HG03575 (cell line): Measurements from ENCODE around the gene MMS19.
"Not testable (repeated sequence)": the region's sequence is repeated elsewhere in the genome, so short reads cannot be mapped to it uniquely, and the experiment has no call there.

ENCODE experiments used
- ATAC-seq: cut with Tn5 transposase; IDR thresholded peaks from one replicate; pipeline ENCODE4 v1.9.1; 2021; ENCODE audit not compliant: unreplicated experiment, insufficient number of reproducible peaks, low FRiP score; ENCODE audit errors: extremely low read depth

MMS19 gene

DNA sequence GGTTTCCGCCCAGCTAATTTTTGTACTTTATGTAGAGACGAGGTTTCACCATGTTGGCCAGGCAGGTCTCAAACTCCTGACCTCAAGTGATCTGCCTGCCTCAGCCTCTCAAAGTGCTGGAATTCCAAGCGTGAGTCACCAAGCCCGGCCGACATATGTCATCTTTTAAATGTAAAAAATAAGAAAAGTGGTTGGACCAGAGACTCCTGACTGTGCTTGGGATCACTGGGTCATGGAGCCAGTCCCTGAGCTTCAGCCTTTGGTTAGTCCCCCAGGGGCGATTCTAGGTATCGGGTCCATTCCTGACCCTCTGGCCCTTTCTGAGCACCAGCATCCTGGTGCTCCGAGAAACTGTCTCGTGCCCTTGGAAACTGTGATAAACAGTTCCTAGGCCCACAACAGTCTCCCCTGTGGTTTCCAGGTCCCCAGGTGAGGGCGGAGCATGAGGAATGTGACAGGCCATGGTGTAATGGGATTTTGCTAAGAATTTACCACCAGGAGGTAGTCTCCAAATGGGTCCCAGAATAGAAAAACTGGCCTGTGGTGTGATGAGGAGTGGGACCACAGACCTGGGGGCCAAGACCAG, 33.3 kb upstream of the MMS19 start:
- ATAC-seq, result no peak

DNA sequence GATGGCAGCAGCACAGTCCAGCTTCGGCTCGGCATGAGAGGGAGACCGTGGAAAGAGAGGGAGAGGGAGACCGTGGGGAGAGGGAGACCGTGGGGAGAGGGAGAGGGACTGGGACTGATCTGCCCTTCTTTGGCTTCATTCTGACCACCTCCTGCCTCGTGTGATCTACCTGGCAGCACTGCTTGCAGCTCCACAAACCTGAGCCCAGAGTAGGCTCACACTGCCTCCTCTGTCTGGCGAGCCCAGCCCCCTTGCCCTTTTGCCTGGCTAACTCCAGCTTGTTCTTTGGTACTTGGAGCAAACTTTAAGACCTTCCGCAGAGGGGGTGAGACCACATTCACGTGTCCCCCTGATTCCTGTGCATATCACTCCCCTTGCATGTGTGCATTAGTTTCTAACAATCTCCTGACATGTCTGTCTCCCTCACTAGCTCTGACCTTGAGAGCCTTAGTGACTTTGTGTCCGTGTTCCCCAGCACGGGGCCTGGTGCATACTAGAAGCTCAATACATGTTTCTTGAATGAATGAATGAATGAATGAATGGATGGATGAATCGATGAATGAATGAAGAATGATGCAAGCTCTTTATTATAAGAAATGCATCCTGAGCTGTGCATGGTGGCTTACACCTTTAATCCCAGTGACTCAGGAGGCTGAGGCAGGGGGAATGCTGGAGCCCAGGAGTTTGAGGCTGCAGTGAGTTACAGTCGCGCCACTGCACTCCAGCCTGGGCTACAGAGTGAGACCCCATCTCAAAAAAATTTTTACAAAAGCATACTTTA, 31.7 kb upstream of the MMS19 start:
- no peak for ATAC-seq

DNA sequence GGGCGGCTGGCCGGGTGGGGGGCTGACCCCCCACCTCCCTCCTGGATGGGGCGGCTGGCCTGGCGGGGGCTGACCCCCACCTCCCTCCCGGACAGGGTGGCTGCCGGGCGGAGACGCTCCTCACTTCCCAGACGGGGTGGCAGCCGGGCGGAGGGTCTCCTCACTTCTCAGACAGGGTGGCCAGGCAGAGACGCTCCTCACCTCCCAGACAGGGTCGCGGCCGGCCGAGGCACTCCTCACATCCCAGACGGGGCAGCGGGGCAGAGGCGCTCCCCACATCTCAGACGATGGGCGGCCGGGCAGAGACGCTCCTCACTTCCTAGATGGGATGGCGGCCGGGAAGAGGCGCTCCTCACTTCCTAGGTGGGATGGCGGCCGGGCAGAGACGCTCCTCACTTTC, 30.7 kb upstream of the MMS19 start:
- ATAC-seq, result not testable (repeated sequence)

DNA sequence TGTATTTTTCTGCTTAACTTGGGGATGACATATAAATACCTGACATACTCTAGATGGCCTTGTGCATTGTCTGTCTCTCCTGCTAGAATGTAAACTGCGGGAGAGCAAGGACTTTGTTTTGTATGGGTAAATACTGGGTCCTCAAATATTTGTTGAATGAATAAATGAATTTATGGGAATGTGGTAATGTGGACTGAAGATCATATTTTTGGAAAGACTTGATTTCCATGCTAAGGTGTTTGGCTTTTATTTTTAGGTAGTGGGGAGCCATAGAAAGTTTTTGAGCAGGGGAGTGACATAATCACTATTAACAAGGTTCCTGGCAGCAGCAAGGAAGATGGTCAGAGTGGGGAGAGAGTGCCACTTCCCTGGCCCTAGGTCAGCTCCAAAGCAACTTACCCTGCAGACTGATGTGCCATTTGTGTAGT, 27.5 kb upstream of the MMS19 start:
- ATAC-seq, result no peak

GRCh38 chr10:97525086-97525485, 26.9 kb upstream of the MMS19 start:
- no peak for ATAC-seq

DNA sequence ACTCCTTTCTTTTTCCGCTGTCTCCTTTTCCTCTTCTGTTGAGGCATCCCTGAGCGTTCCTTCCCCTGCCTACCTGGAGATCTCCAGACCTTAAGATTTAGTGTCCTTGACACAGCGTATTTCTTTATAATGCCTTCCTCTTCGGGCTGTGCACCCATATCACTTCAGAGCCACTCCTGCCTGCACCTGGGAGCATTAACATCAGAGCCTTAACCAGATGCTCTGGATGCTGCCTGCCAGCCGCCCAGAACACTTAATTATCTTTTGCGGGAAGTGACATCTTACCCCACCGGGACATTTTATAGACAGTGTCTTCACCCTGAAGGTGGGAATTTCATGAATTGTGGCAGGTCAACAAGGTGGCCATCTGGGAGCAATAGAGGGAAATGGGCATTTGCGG, 24.7 kb upstream of the MMS19 start:
- no peak for ATAC-seq

- ATAC-seq, result no peak
Measured at GRCh38 chr10:97522071-97522470, 23.8 kb upstream of the MMS19 start.

GRCh38 chr10:97520978-97521761, 22.9 kb upstream of the MMS19 start:
- ATAC-seq, result no peak

DNA sequence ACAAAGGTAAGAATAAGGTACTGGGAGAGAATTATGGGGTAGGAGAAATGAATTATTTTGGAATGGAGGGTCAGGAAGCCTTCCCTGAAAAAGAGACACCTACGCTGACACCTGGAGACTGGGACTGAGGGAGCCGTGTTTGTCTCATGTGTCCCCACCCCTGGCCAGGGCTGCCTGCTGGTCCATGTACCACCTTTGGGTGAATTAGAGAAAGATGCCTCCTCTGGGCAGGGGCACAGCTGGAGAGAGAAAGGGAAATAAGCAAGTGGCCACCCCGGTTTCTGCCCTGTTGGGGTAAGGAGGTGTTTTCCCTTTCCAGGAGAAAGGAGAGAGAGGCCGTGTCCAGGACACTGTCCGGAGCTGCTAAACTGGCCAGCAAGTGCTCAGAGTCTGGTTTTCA, 22.3 kb upstream of the MMS19 start:
- ATAC-seq, result no peak

GRCh38 chr10:97519342-97519741, 21.1 kb upstream of the MMS19 start:
- no peak for ATAC-seq

GRCh38 chr10:97518301-97519043, 20.2 kb upstream of the MMS19 start:
- no peak for ATAC-seq

- no peak for ATAC-seq
Measured at GRCh38 chr10:97517778-97518300, 19.6 kb upstream of the MMS19 start.

DNA sequence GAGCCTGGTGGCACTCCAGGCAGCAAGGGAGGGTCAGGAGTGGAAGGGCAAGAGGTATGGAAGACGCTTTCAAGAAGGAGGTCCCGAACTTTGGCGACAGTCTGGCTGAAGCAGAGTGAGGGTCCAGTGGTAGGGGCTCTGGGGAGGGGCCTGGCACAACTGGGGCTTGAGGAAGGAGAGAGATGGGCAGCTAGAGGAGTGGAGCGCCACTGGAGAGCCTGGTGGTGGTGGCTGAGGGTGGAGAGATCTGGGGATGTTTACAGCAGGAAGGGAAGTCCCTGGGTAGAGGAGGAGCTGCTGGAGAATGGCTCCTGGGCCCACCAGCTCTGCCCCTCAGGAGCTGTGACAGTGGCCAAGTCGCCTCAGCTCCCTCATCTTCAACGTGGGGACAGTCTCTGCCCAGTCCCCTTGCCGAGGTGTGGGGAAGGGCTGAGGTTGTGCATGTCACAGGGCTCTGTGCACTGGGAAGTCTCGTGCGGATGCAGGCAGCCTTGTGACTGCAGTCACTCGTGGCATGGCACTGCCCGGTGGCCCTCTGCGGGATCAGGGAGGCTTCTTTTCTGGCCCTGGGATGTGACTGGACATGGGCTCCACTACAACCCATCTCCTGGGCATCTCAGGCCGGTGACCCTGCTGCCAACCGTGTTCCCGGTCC, 19.0 kb upstream of the MMS19 start:
- ATAC-seq, result no peak

- no peak for ATAC-seq
Measured at GRCh38 chr10:97515271-97515978, 17.2 kb upstream of the MMS19 start.

DNA sequence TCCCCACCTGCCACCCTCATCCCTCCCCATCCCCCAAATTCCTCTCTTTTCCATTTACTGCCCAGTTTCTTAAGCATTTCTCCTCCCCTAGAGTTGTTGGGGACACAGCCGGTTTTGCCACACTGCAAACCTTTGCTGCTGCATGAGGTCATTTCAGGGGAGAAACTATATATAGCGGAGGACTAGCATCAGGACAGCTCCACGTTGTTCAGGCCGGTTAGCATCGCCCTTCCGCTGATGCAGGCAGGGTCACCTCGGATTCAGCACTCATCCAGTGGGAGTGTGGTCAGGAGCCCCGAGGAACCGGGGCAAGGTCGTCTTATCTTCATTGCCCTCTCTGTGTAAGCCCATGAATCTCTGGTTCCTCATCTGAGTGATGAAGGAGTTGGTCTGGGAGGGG, 16.1 kb upstream of the MMS19 start:
- no peak for ATAC-seq

DNA sequence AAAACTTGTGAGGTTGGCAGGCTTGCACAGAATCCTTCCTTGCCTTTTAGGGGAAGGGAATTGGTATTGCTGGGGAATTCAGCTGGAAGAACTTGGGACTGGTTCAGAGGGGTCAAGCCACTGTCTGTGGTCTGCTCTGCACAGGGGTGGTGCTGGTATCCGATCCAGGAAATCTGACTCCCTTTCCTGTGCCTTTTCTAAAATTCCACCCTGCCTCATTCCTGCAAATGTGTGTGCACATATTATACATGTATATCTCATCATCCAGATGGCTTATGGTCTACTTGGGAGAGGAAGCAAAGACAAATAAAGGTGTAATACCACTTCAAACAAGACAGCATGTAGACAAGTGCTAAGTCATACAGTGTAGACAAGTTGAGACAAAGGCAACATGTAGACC, 14.8 kb upstream of the MMS19 start:
- ATAC-seq, result no peak

- ATAC-seq, result no peak
Measured at GRCh38 chr10:97511711-97512440, 13.7 kb upstream of the MMS19 start.

DNA sequence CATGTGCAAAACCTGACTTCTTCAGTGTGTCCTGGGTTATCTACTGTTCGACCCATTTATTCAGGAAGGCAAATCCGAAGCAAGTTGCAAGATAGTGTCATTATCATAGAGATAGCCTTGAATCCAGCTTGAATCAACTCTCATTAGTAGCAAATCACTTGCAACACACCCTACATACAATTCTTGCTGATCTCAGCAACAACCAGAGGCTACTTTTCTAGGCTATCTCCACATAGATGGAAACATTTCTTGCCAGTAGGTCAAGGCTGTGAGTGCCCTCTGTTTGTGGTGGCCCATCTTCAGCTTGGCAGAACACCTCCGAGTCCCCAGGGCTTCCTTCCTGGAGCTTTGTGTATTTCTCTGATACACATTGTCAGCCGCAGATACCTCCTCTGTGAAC, 12.5 kb upstream of the MMS19 start:
- no peak for ATAC-seq
